ENCODE data around the gene EIF4G3.
"Not testable (repeated sequence)": the region's sequence is repeated elsewhere in the genome, so short reads cannot be mapped to it uniquely, and the experiment has no call there.

EIF4G3 gene

GRCh38 chr1:21152423-21153100 lies 24.1 kb downstream of the EIF4G3 start:
- no peak for DNase-seq

GRCh38 chr1:21149855-21150432 lies 26.8 kb downstream of the EIF4G3 start:
- peak; percentile 93 for DNase-seq

- peak; percentile 47 for DNase-seq
Observed at GRCh38 chr1:21149430-21149854, 27.3 kb downstream of the EIF4G3 start.

GRCh38 chr1:21143752-21144151 lies 32.9 kb downstream of the EIF4G3 start:
- DNase-seq, result no peak

- DNase-seq, result no peak
Observed at GRCh38 chr1:21143138-21143537, 33.6 kb downstream of the EIF4G3 start.

GRCh38 chr1:21141030-21141429 lies 35.7 kb downstream of the EIF4G3 start:
- DNase-seq, result no peak

GRCh38 chr1:21139601-21140000 lies 37.1 kb downstream of the EIF4G3 start:
- DNase-seq, result no peak

GRCh38 chr1:21136344-21136743 lies 40.4 kb downstream of the EIF4G3 start:
- not testable (repeated sequence) for DNase-seq

- no peak for DNase-seq
Observed at GRCh38 chr1:21131200-21131599, 45.5 kb downstream of the EIF4G3 start.

- DNase-seq, result no peak
Observed at GRCh38 chr1:21129407-21129806, 47.3 kb downstream of the EIF4G3 start.

- no peak for DNase-seq
Observed at GRCh38 chr1:21126324-21126723, 50.4 kb downstream of the EIF4G3 start.

GRCh38 chr1:21124846-21125245 lies 51.9 kb downstream of the EIF4G3 start:
- DNase-seq, result peak; percentile 84

- no peak for DNase-seq
Observed at GRCh38 chr1:21123287-21123948, 53.3 kb downstream of the EIF4G3 start.

GRCh38 chr1:21121764-21122471 lies 54.8 kb downstream of the EIF4G3 start:
- DNase-seq, result peak; percentile 58

- no peak for DNase-seq
Observed at GRCh38 chr1:21118167-21118566, 58.5 kb downstream of the EIF4G3 start.

GRCh38 chr1:21117597-21118001 lies 59.1 kb downstream of the EIF4G3 start:
- DNase-seq, result no peak

- no peak for DNase-seq
Observed at GRCh38 chr1:21117159-21117558, 59.5 kb downstream of the EIF4G3 start.

GRCh38 chr1:21115098-21115760 lies 61.5 kb downstream of the EIF4G3 start:
- DNase-seq, result no peak

- no peak for DNase-seq
Observed at GRCh38 chr1:21114431-21114830, 62.3 kb downstream of the EIF4G3 start.

- DNase-seq, result no peak
Observed at GRCh38 chr1:21110163-21110562, 66.5 kb downstream of the EIF4G3 start.

GRCh38 chr1:21106709-21107108 lies 70.0 kb downstream of the EIF4G3 start:
- no peak for DNase-seq

- no peak for DNase-seq
Observed at GRCh38 chr1:21106238-21106637, 70.5 kb downstream of the EIF4G3 start.

GRCh38 chr1:21105807-21106206 lies 70.9 kb downstream of the EIF4G3 start:
- no peak for DNase-seq
